ENCODE results near the gene MAN2A2. TPM values are rescaled to one million over a fixed set of nuclear protein-coding genes. Genes with fewer than 3 reads are reported as not detected.

MAN2A2 gene
- total RNA-seq, 2 experiments from 2014 or later: 91.2 to 98.1 TPM

DNA sequence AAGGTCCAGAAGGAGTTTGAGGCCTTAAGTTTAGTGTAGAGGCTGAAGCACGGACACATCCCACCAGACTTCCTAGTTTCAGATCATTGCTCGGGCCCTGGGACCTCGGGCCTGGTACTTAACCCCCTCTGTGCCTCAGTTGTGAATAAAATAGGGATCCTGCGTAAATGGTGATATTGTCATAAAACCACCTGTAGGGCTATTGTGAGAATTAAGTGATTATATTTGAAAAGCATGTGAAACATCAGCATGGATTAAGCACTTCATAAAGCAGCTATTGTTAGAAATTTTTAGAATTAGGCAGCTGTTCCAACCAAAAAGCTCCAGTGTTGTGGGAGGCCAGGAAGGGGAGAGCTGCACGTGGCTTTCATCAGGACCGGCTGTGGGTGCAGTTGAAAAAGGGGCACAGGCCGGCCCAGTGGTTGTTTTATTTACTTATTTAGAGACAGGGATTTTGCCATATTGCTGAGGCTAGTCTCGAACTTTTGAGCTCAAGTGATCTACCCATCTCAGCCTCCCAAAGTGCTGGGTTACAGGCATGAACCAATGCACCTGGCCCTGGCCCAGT lies 56.0 kb downstream of the MAN2A2 start:
- ChIA-PET POLR2A (no interaction called here), CTCF (interaction anchor here (2.3 to 6.1 kb wide), 2 partner anchors 24 to 38 kb away, joined by 5 to 40 read pairs; partner anchors contain the start of gene UNC45A)

DNA sequence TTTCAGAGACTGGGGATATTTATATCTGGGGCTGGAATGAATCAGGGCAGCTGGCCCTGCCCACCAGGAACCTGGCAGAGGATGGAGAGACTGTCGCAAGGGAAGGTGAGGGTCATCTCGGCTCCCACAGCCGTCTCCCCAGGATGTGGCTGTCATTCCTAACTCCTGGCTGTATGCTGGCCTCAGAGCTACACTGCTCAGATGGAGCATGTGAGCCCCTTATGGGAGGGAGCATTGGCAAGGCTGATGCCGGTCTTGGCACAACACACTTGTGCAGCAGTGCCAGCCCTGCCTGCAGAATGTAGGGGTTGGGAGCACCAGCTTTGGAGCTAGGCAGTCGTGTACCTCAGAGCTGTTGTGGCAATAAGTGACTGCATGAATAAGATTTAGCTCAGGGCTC lies 56.8 kb downstream of the MAN2A2 start:
- POLR2A ChIA-PET: no interaction called here

GRCh38 chr15:90960298-90961091 lies 57.4 kb downstream of the MAN2A2 start:
- ChIA-PET CTCF (interaction anchor here (1.1 to 2.3 kb wide), 2 partner anchors 11 to 37 kb away, joined by 5 read pairs; no protein-coding TSS in a partner anchor), POLR2A (no interaction called here)

More for the DNA sequence above, 56.8 kb downstream of the MAN2A2 start:
- CTCF ChIA-PET: interaction anchor here (2.3 to 6.1 kb wide), 2 partner anchors 25 to 37 kb away, joined by 5 to 40 read pairs; partner anchors contain the start of gene UNC45A

GRCh38 chr15:90962021-90962420 lies 58.9 kb downstream of the MAN2A2 start:
- CTCF ChIA-PET: no interaction called here
- POLR2A ChIA-PET: no interaction called here

DNA sequence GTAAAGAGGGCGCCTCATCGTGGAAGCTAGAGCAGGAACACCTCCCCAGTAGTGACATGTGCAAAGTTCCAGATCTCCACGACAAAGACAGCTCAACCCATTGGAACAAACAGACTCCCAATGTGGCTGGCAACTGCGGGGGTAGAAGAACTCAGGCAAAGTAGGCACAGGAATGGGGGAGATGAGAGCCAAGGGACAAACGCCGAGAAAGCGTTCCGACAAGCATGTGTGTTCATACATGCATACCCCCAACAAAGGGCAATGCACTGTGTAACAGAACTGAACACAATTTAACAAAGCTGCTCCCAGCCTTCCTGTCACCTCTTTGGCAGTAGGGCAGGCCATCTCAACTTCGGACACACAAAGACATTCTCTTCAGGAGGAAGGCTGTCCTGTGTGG lies 63.2 kb downstream of the MAN2A2 start:
- POLR2A ChIA-PET: no interaction called here
- CTCF ChIA-PET: interaction anchor here (1.2 to 1.5 kb wide), 2 partner anchors 10 to 13 kb away, joined by 4 read pairs; no protein-coding TSS in a partner anchor

GRCh38 chr15:90967206-90967605 lies 64.1 kb downstream of the MAN2A2 start:
- ChIA-PET CTCF (interaction anchor here (1.2 to 1.5 kb wide), 2 partner anchors 11 to 12 kb away, joined by 4 read pairs; no protein-coding TSS in a partner anchor), POLR2A (no interaction called here)

DNA sequence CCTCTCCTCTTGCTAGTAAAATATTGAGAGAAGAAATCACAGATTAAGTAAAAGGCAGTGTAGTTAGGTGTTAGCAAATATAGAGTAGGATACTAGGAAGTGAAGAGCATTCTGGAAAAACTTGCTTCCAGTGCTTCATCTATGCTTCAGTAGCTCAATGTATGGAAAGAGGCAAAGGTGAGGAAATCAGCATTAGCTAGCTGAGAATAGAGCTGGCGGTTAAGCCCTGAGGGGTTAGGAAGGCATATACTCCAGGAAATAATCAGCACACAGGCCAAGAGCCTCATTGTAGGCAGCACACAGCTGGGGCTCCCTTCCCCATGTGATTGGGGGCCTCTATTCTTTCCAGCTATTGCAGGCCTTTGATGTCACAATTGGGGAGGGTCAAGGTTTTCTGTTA lies 65.3 kb downstream of the MAN2A2 start:
- ChIA-PET POLR2A (no interaction called here), CTCF (interaction anchor here (1.1 to 1.3 kb wide), 3 partner anchors 11 to 65 kb away, joined by 3 to 8 read pairs (median 4); no protein-coding TSS in a partner anchor)

GRCh38 chr15:90970274-90970673 lies 67.2 kb downstream of the MAN2A2 start:
- POLR2A ChIA-PET: no interaction called here

GRCh38 chr15:90972133-90972532 lies 69.0 kb downstream of the MAN2A2 start:
- ChIA-PET POLR2A (no interaction called here), CTCF (interaction anchor here (0.9 kb wide), 1 partner anchor 15 kb away, joined by 5 read pairs; no protein-coding TSS in a partner anchor)

More at GRCh38 chr15:90970274-90970673, 67.2 kb downstream of the MAN2A2 start:
- CTCF ChIA-PET: interaction anchor here (0.6 to 2.5 kb wide), 2 partner anchors 14 to 655 kb away, joined by 3 to 7 read pairs; no protein-coding TSS in a partner anchor

Other genes starting within 250 kb of the MAN2A2 start
- 10 to 100 TPM; 46.4 to 47.1 TPM for gene BLM, start 186.0 kb upstream of the MAN2A2 start, total RNA-seq
- gene FURIN, start 34.7 kb upstream of the MAN2A2 start, total RNA-seq: 100 to 1,000 TPM; 141 TPM
- gene FES, start 18.8 kb upstream of the MAN2A2 start, total RNA-seq: 1 to 10 TPM; 3.4 to 3.5 TPM
- gene HDDC3, start 29.2 kb downstream of the MAN2A2 start, total RNA-seq: 10 to 100 TPM; 40.0 to 41.3 TPM
- gene UNC45A, start 32.0 kb downstream of the MAN2A2 start, total RNA-seq: 10 to 100 TPM; 75.5 to 77.1 TPM
- gene RCCD1, start 51.6 kb downstream of the MAN2A2 start, total RNA-seq: 10 to 100 TPM; 24.3 to 28.1 TPM
- gene PRC1, start 91.2 kb downstream of the MAN2A2 start, total RNA-seq: 10 to 100 TPM; 90.4 to 93.0 TPM
- gene VPS33B, start 119.3 kb downstream of the MAN2A2 start, total RNA-seq: 10 to 100 TPM; 17.5 to 21.1 TPM
- under 1 TPM; 0.04 TPM for gene SV2B, start 197.0 kb downstream of the MAN2A2 start, total RNA-seq

All from activated CD8-positive, alpha-beta memory T cell treated with anti-CD3 and anti-CD28 coated beads for 36 hours (primary cell).